ENCODE data around the gene MGA. TPM values are rescaled to one million over a fixed set of nuclear protein-coding genes. Genes with fewer than 3 reads are reported as not detected.

MGA gene
- total RNA-seq, 4 donors from 2014 or later, result 34.9 to 50.7 (median 35.9) TPM

GRCh38 chr15:41656188-41656587 is 4.0 kb upstream of the MGA start:
- DNase-seq (ENCODE audit: low spot score) (no peak), ATAC-seq (ENCODE audit: low FRiP score) (no peak)
- no peak for TF ChIP-seq CTCF (IDR thresholded peaks at IDR 0.05)

- ATAC-seq (ENCODE audit: low FRiP score) (no peak), DNase-seq (ENCODE audit: low spot score) (no peak)
- TF ChIP-seq CTCF (IDR thresholded peaks at IDR 0.05), result no peak
Measured at GRCh38 chr15:41658689-41659088, 1.5 kb upstream of the MGA start.

- ATAC-seq (ENCODE audit: low FRiP score) (no peak), DNase-seq (ENCODE audit: low spot score) (no peak)
- no peak for TF ChIP-seq CTCF (IDR thresholded peaks at IDR 0.05)
Measured at GRCh38 chr15:41659190-41659589, 1.0 kb upstream of the MGA start.

GRCh38 chr15:41659855-41660234 is 360 bp upstream of the MGA start:
- peak; percentile 31 for ATAC-seq (ENCODE audit: low FRiP score)
- DNase-seq (ENCODE audit: low spot score), result no peak
- no peak for TF ChIP-seq CTCF (IDR thresholded peaks at IDR 0.05)

GRCh38 chr15:41661078-41661517 is 893 bp downstream of the MGA start:
- ATAC-seq (ENCODE audit: low FRiP score) (no peak), DNase-seq (ENCODE audit: low spot score) (no peak)
- TF ChIP-seq CTCF (IDR thresholded peaks at IDR 0.05), result no peak

GRCh38 chr15:41661518-41662225 is 1.5 kb downstream of the MGA start:
- peak; percentile 66 for ATAC-seq (ENCODE audit: low FRiP score)
- peak; percentile 50 for DNase-seq (ENCODE audit: low spot score)
- no peak for TF ChIP-seq CTCF (IDR thresholded peaks at IDR 0.05)

GRCh38 chr15:41666353-41666920 is 6.2 kb downstream of the MGA start:
- no peak for DNase-seq (ENCODE audit: low spot score)
- no peak for TF ChIP-seq CTCF (IDR thresholded peaks at IDR 0.05)
- ATAC-seq (ENCODE audit: low FRiP score), result no peak
